ENCODE data around the gene PCDH9. TPM values are rescaled to one million over a fixed set of nuclear protein-coding genes. Genes with fewer than 3 reads are reported as not detected.

Gene PCDH9
- total RNA-seq, 6 experiments from 2014 or later, result 1.6 to 3.9 (median 3.1) TPM

- no peak overlapping the region for H3K27ac ChIP-seq
- no peaks in the 10 kb centered on the region for H3K36me3 ChIP-seq
- H3K4me1 ChIP-seq, result no peaks in the 10 kb centered on the region
- no peaks in the 10 kb centered on the region for H3K27me3 ChIP-seq
- no peak overlapping the region for H3K4me3 ChIP-seq
- intact Hi-C loops (cut with DNase I), result no loop called here
- DNase-seq (no peak), ATAC-seq (no peak)
- no peaks in the 10 kb centered on the region for H3K9me3 ChIP-seq
- WGBS (ENCODE audit: insufficient coverage, low coverage, low lambda C conversion rate, missing lambda C conversion rate), result 81% methylated on average over 1 of the region's 1 CpG
- TF ChIP-seq CTCF (IDR thresholded peaks at IDR 0.05), result no peak
- no peak for TF ChIP-seq POLR2A (IDR thresholded peaks at IDR 0.05)
These were observed 184.8 kb downstream of the PCDH9 start for GRCh38 chr13:67045357-67045756.

GRCh38 chr13:67043901-67044300 lies 186.2 kb downstream of the PCDH9 start:
- Histone ChIP-seq H3K36me3 (no peaks in the 10 kb centered on the region), H3K27me3 (no peaks in the 10 kb centered on the region), H3K9me3 (no peaks in the 10 kb centered on the region), H3K27ac (no peak overlapping the region), H3K4me3 (no peak overlapping the region), H3K4me1 (no peaks in the 10 kb centered on the region)
- WGBS (ENCODE audit: insufficient coverage, low coverage, low lambda C conversion rate, missing lambda C conversion rate), result 67% methylated on average over 1 of the region's 1 CpG
- intact Hi-C loops (cut with DNase I), result no loop called here
- DNase-seq, result no peak
- TF ChIP-seq POLR2A (IDR thresholded peaks at IDR 0.05) (no peak), CTCF (IDR thresholded peaks at IDR 0.05) (no peak)
- ATAC-seq, result no peak

GRCh38 chr13:67042556-67042955 lies 187.6 kb downstream of the PCDH9 start:
- Histone ChIP-seq H3K4me1 (no peaks in the 10 kb centered on the region), H3K36me3 (no peaks in the 10 kb centered on the region), H3K27me3 (no peaks in the 10 kb centered on the region), H3K9me3 (no peaks in the 10 kb centered on the region), H3K27ac (no peak overlapping the region), H3K4me3 (no peak overlapping the region)
- TF ChIP-seq CTCF (IDR thresholded peaks at IDR 0.05) (no peak), POLR2A (IDR thresholded peaks at IDR 0.05) (no peak)
- intact Hi-C loops (cut with DNase I), result no loop called here
- 17% methylated on average over 2 of the region's 2 CpGs for WGBS (ENCODE audit: insufficient coverage, low coverage, low lambda C conversion rate, missing lambda C conversion rate)
- DNase-seq (no peak), ATAC-seq (no peak)

- 84% methylated on average over 10 of the region's 10 CpGs for WGBS (ENCODE audit: insufficient coverage, low coverage, low lambda C conversion rate, missing lambda C conversion rate)
- no peak for DNase-seq
These were observed 193.3 kb downstream of the PCDH9 start for GRCh38 chr13:67036699-67037457.

More at GRCh38 chr13:67036699-67037457, 193.3 kb downstream of the PCDH9 start:
- H3K36me3 ChIP-seq, result no peaks in the 10 kb centered on the region
- intact Hi-C loops (cut with DNase I), result no loop called here
- H3K4me3 ChIP-seq, result no peak overlapping the region
- TF ChIP-seq POLR2A (IDR thresholded peaks at IDR 0.05), result no peak
- no peak for TF ChIP-seq CTCF (IDR thresholded peaks at IDR 0.05)
- no peaks in the 10 kb centered on the region for H3K4me1 ChIP-seq
- no peaks in the 10 kb centered on the region for H3K27me3 ChIP-seq
- H3K9me3 ChIP-seq, result no peaks in the 10 kb centered on the region
- H3K27ac ChIP-seq, result no peak overlapping the region
- no peak for ATAC-seq

Data from right lobe of liver (tissue), 6 donors.